HepG2 (cell line): ENCODE data around the gene USP15. TPM values are rescaled to one million over a fixed set of nuclear protein-coding genes. Genes with fewer than 3 reads are reported as not detected.
A peak's percentile ranks its signal among the peaks of the same experiment; 100 is the strongest.
"Not testable (repeated sequence)": the region's sequence is repeated elsewhere in the genome, so short reads cannot be mapped to it uniquely, and the experiment has no call there.

Source experiments
- ATAC-seq: fragments of 200-7000 bp; cut with Tn5 transposase; 3 replicates; pipeline ENCODE4 v1.9.1; 2020; ENCODE audit warnings: mild to moderate bottlenecking, moderate library complexity
- BruUV-seq: library from RNA; stranded (reverse); fragments of 400-500 nt; replicated peaks from 2 replicates; lab custom pipeline; 2021; lab: Mats Ljungman, UMichigan
- CTCF ChIA-PET: fragments of 300-600 bp; formaldehyde crosslinking; extraction: SDS; loops from one replicate; lab custom pipeline; 2021; ENCODE audit warnings: low total read pairs, inconsistent platforms, low intra/inter-chr PET ratio; lab: Yijun Ruan, JAX
- POLR2A ChIA-PET: fragments of 350-600 bp; sonication (Branson Sonifier 250); formaldehyde crosslinking; loops from one replicate; lab custom pipeline; 2020; ENCODE audit warnings: antibody characterized with exemption, inconsistent platforms; lab: Yijun Ruan, JAX
- DNase-seq: peaks from one replicate; pipeline ENCODE4 v3.0.0-alpha.2; 2015; ENCODE audit warnings: low spot score
- FAIRE-seq: peaks from 3 replicates; lab custom pipeline; 2011; peaks lifted over from hg19 to GRCh38; lab: Jason Lieb, UNC
- H2AFZ ChIP-seq: one replicate; pipeline ENCODE4 v1.6.1; 2011; ENCODE audit warnings: low read length, inconsistent platforms
- H3K27ac ChIP-seq: fragments of 300-600 bp; 3 replicates; pipeline ENCODE4 v1.8.0; 2011; ENCODE audit warnings: mixed run types, mild to moderate bottlenecking, mixed read lengths, low read length, inconsistent platforms; ENCODE audit not compliant: insufficient read depth; ENCODE audit errors: extremely low read length
- H3K27me3 ChIP-seq, 2 experiments: fragments of 200-600 bp in 1 of 2; 2 replicates in 1 of 2; 3 replicates in 1 of 2; pipeline versions ENCODE4 v1.6.0 to v1.8.0; 2011; ENCODE audit warnings: low read length in 2 of 2, mild to moderate bottlenecking in 2 of 2, moderate library complexity in 2 of 2, inconsistent platforms in 1 of 2; ENCODE audit not compliant: insufficient read depth in 2 of 2, control insufficient read depth in 1 of 2
- H3K36me3 ChIP-seq, 2 experiments: fragments of 200-600 bp in 1 of 2; replicated peaks in 1 of 2; 2 replicates in 1 of 2; 3 replicates in 1 of 2; pipeline versions ENCODE4 v1.5.1 to v1.8.0; 2011; ENCODE audit warnings: low read length in 2 of 2, inconsistent platforms in 1 of 2; ENCODE audit not compliant: insufficient read depth in 2 of 2, control insufficient read depth in 1 of 2
- H3K4me1 ChIP-seq: 2 replicates; pipeline ENCODE4 v1.5.1; 2012; ENCODE audit warnings: low read length, inconsistent platforms; ENCODE audit not compliant: insufficient read depth
- H3K4me2 ChIP-seq: 2 replicates; pipeline ENCODE4 v1.6.0; 2011; ENCODE audit warnings: low read depth, low read length, inconsistent platforms
- H3K4me3 ChIP-seq, 3 experiments: fragments of 200-600 bp in 1 of 3; sonication (generic), shearing (Covaris generic) in 1 of 3; replicated peaks in 1 of 3; 2 replicates each; pipeline ENCODE4 v1.5.1; 2011 to 2016; ENCODE audit warnings: low read length in 3 of 3, inconsistent platforms in 2 of 3, low read depth in 2 of 3, mild to moderate bottlenecking in 2 of 3, control low read depth in 1 of 3, mixed read lengths in 1 of 3; ENCODE audit not compliant: insufficient read depth in 1 of 3
- H3K79me2 ChIP-seq: one replicate; pipeline ENCODE4 v1.6.1; 2011; ENCODE audit warnings: low read length, inconsistent platforms; ENCODE audit not compliant: insufficient read depth
- H3K9ac ChIP-seq: 2 replicates; pipeline ENCODE4 v1.6.0; 2011; ENCODE audit warnings: mild to moderate bottlenecking, low read depth, low read length, inconsistent platforms; ENCODE audit not compliant: insufficient read depth
- H3K9me3 ChIP-seq: 2 replicates; pipeline ENCODE4 v1.5.1; 2012; ENCODE audit warnings: mild to moderate bottlenecking, low read length
- H4K20me1 ChIP-seq: 2 replicates; pipeline ENCODE4 v1.6.0; 2011; ENCODE audit warnings: inconsistent platforms, mild to moderate bottlenecking, low read length, moderate library complexity; ENCODE audit not compliant: insufficient read depth
- FOXM1 ChIP-seq: sonication (generic); formaldehyde crosslinking; IDR thresholded peaks from 2 replicates; pipeline ENCODE4 v1.5.0; 2020; ENCODE audit warnings: missing genetic modification reagents
- RFX5 ChIP-seq: IDR thresholded peaks from 2 replicates; pipeline ENCODE4 v1.6.1; 2011; ENCODE audit warnings: low read depth, low read length, improper control_type of control experiment
- ZNF839 ChIP-seq: sonication (generic); formaldehyde crosslinking; IDR thresholded peaks from 2 replicates; pipeline ENCODE4 v1.4.0; 2020; ENCODE audit warnings: missing genetic modification reagents, mild to moderate bottlenecking, borderline replicate concordance
- ZNF841 ChIP-seq: sonication (generic); formaldehyde crosslinking; IDR thresholded peaks from 2 replicates; pipeline ENCODE4 v1.8.1; 2023; ENCODE audit warnings: missing genetic modification reagents, borderline replicate concordance
- WGBS: methylation state at CpG from one replicate; pipeline ENCODE4 v1.1.6; 2017; ENCODE audit warnings: low lambda C conversion rate; 5-methylcytosine and 5-hydroxymethylcytosine counted together
- in situ Hi-C: cut with HindIII; loops from 2 replicates; pipeline ENCODE4 v1.10.0; 2017; ENCODE audit warnings: low pct_unique_long_range_greater_than_20kb; ENCODE audit not compliant: extremely low pct_ligation_motif_present
- intact Hi-C: fragments of 100-400 bp; cut with micrococcal nuclease; formaldehyde crosslinking; loops from one replicate; pipeline ENCODE4 v1.10.0; 2022; ENCODE audit not compliant: unreplicated experiment
- polyA plus RNA-seq, 8 experiments: library from polyadenylated mRNA; depleted of rRNA in 3 of 8; stranded (reverse) in 7 of 8; unstranded in 1 of 8; fragments of >200 nt; fragmentation: Illumina TruSeq in 4 of 8; extraction: Trizol in 4 of 8; gene quantifications; 2 replicates each; pipeline versions ENCODE4 v1.2.1 to v1.2.3, GENCODE V29; 2011 to 2016; ENCODE audit warnings: low read depth in 4 of 8, missing spikeins in 1 of 8, mixed read lengths in 1 of 8; ENCODE audit not compliant: insufficient read depth in 1 of 8
- total RNA-seq, 5 experiments: library from RNA; depleted of rRNA; stranded (reverse); fragments of >200 nt; fragmentation: Illumina TruSeq; extraction: Trizol; gene quantifications; 2 replicates each; pipeline ENCODE4 v1.2.3, GENCODE V29; 2016; ENCODE audit warnings: low read depth in 1 of 5

The USP15 gene
- total and polyA plus RNA-seq, 2 of the 13 experiments (the other 11 are each of a cell fraction or from before 2014, with no cell fraction given): 17.3 to 51.7 TPM

- BruUV-seq, FAIRE-seq, H4K20me1 ChIP-seq, DNase-seq, H2AFZ ChIP-seq, H3K27me3 ChIP-seq, CTCF ChIA-PET, H3K79me2 ChIP-seq, H3K4me3 ChIP-seq, H3K4me1 ChIP-seq, POLR2A ChIA-PET, H3K27ac ChIP-seq, H3K9me3 ChIP-seq, ATAC-seq, H3K4me2 ChIP-seq, H3K9ac ChIP-seq, intact Hi-C loops, in situ Hi-C loops: not testable (repeated sequence)
- TF ChIP-seq ZNF841 (CRISPR knock-in tag): peak; percentile 55; the same call in 1 of the 2 replicates
- WGBS: 94% methylated on average over 4 of the region's 4 CpGs
- H3K36me3 ChIP-seq: peaks cover 2 to 21% of the 10 kb centered on the region in 2 experiments; a peak in 4 of 5 replicates
These were observed 84.7 kb downstream of the USP15 start for GRCh38 chr12:62344731-62345556.

GRCh38 chr12:62345667-62346066 is 85.5 kb downstream of the USP15 start:
- H3K79me2 ChIP-seq: no peaks in the 10 kb centered on the region
- in situ Hi-C loops: no loop called here
- H3K4me1 ChIP-seq: no peaks in the 10 kb centered on the region
- H3K36me3 ChIP-seq: peaks cover 2 to 21% of the 10 kb centered on the region in 2 experiments; a peak in 4 of 5 replicates
- H2AFZ ChIP-seq: no peak overlapping the region
- no peak overlapping the region for H3K27ac ChIP-seq
- WGBS: 96% methylated on average over 6 of the region's 6 CpGs
- intact Hi-C loops: no loop called here
- H3K9ac ChIP-seq: no peak overlapping the region
- no peak for ATAC-seq
- no peak for FAIRE-seq
- H3K9me3 ChIP-seq: no peaks in the 10 kb centered on the region
- no TSS peak for BruUV-seq
- CTCF ChIA-PET: no interaction called here
- no peaks in the 10 kb centered on the region for H4K20me1 ChIP-seq
- DNase-seq: no peak
- H3K27me3 ChIP-seq: no peaks in the 10 kb centered on the region
- no peak for TF ChIP-seq RFX5
- TF ChIP-seq FOXM1: no peak
- no peak for TF ChIP-seq ZNF839
- TF ChIP-seq, all 625 proteins: peak for 0
- no peak overlapping the region for H3K4me3 ChIP-seq
- H3K4me2 ChIP-seq: no peak overlapping the region
- POLR2A ChIA-PET: no interaction called here
